ENCODE results near the gene ROBO1.
A peak's percentile ranks its signal among the peaks of the same experiment; 100 is the strongest.

Gene ROBO1

DNA sequence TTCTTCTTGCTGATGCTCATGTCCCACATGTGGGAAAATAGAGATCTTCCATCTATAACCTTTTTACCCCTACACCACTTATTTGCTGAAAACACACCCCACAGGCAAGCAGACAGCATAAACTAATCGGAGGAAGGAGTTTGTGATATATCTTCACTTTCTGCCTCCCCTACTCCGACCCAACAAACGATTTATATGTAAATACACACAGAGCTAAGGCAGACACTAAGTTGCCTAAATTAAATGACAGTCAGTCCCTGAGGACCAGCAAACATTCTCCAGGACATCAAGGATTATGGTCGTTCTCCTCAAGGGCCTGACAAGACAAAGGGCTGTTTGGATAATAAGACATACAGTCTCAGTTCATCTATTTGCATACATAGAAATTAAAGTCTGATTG, 552.5 kb downstream of the ROBO1 start:
- TF ChIP-seq, protein P1, sequence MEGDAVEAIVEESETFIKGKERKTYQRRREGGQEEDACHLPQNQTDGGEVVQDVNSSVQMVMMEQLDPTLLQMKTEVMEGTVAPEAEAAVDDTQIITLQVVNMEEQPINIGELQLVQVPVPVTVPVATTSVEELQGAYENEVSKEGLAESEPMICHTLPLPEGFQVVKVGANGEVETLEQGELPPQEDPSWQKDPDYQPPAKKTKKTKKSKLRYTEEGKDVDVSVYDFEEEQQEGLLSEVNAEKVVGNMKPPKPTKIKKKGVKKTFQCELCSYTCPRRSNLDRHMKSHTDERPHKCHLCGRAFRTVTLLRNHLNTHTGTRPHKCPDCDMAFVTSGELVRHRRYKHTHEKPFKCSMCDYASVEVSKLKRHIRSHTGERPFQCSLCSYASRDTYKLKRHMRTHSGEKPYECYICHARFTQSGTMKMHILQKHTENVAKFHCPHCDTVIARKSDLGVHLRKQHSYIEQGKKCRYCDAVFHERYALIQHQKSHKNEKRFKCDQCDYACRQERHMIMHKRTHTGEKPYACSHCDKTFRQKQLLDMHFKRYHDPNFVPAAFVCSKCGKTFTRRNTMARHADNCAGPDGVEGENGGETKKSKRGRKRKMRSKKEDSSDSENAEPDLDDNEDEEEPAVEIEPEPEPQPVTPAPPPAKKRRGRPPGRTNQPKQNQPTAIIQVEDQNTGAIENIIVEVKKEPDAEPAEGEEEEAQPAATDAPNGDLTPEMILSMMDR (IDR thresholded peaks at IDR 0.05; ENCODE audit: low read depth, low read length), result no peak
- DNase-seq (ENCODE audit: low read depth, low spot score), result no peak
- in situ Hi-C loops (cut with HindIII; ENCODE audit: low sequenced_read_pairs), result no loop called here
- no peak overlapping the region for H3K4me3 ChIP-seq (ENCODE audit: low read depth, low read length)

DNA sequence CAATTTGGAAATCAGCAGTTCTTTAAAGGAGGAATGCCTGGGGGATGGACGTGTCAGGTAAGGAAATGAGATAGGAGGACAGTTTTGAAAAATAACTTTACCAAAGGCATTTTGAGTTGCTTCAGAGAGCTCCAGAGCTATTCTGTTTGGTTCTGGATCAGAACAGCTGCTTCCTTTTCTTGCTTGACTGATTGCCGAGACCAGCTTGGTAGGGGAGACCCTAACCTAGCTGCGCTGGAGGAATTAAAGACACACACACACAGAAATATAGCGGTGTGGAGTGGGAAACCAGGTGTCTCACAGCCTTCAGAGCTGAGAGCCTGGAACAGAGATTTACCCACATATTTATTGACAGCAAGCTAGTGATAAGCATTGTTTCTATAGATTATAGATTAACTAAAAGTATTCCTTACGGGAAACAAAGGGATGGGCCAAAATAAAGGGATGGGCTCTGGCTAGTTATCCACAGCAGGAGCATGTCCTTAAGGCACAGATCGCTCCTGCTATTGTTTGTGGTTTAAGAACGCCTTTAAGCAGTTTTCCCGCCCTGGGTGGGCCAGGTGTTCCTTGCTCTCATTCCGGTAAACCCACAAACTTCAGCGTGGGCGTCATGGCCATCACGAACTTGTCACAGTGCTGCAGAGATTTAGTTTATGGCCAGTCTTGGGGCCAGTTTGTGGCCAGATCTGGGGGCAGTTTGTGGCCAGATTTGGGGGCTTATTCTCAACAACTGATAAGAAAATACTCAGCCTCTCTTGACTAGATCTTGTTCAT, 556.0 kb downstream of the ROBO1 start:
- in situ Hi-C loops (cut with HindIII; ENCODE audit: low sequenced_read_pairs), result no loop called here
- no peak for DNase-seq (ENCODE audit: low read depth, low spot score)
- TF ChIP-seq, protein P1 (IDR thresholded peaks at IDR 0.05; ENCODE audit: low read depth, low read length), result no peak
- H3K4me3 ChIP-seq (ENCODE audit: low read depth, low read length), result no peak overlapping the region

DNA sequence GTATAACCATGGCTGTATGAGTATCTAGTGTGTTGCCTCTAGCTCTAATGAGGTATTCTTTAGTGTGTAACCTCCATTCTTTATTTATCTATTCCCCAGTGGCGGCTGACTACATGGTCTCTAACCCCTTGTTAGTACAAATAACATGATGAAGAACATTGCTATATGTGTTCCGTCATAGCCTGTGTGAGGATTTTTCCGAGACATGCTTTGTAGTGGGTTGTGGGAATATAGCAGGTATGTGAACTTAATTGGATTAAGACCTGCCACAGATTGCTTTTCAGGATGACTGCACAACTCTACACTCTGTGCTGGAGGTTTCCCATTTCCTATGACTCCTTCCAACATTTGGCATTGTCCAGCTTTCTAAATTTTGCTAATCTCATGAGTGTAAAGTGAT, 563.4 kb downstream of the ROBO1 start:
- no peak overlapping the region for H3K4me3 ChIP-seq (ENCODE audit: low read depth, low read length)
- in situ Hi-C loops (cut with HindIII; ENCODE audit: low sequenced_read_pairs), result no loop called here
- DNase-seq (ENCODE audit: low read depth, low spot score), result no peak

DNA sequence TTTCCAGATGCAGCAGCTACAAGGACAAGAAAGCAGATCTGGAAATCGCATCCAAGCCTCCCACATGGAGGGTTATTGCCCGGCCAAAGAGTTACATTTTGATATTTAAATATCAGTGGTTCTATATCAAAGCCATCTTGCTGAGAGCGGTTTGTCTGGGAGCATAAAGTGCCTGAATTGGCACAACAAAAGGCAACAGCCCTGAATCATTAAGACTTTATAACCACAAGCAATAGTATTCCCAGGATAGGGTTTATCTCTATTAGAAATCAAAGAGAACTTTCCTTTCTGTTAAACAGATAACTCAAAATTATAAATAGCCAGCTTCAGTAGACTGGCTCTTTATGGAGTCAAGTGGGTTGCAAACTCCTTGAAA, 564.7 kb downstream of the ROBO1 start:
- TF ChIP-seq, protein P1 (IDR thresholded peaks at IDR 0.05; ENCODE audit: low read depth, low read length), result no peak
- DNase-seq (ENCODE audit: low read depth, low spot score), result no peak
- in situ Hi-C loops (cut with HindIII; ENCODE audit: low sequenced_read_pairs), result no loop called here
- no peak overlapping the region for H3K4me3 ChIP-seq (ENCODE audit: low read depth, low read length)

More for the DNA sequence above, 563.4 kb downstream of the ROBO1 start:
- TF ChIP-seq, protein P1 (IDR thresholded peaks at IDR 0.05; ENCODE audit: low read depth, low read length), result no peak

DNA sequence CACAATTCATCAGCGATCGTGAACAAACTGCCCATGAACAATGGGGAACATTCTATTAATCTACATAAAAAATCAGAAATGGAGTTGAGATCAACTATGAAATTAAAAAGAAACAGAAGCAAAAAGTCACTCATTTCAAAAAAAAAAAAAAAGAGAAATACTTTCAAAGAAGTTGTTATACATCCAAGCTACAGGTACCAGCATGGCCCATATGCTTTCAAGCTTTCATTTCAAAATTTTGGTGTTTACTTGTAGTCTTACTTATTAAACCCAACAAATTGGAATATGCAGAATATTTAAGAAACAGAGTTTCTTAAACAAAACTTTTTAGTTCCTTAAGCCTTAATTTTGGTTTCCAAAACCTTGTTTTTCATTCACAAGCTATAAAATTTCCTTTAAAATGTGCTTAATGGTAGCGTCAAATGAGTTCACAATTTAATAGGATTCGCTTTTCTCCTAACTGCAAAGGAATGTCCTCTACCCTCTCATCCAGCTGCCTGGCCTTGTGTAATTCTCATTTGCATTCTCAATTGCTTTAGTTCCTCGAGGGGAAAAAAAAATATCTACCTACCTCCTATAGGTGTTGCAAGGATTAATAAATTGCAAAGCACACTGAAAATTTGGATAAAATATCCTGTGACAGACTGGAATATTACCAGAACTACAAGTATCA, 565.2 kb downstream of the ROBO1 start:
- TF ChIP-seq, protein P1 (IDR thresholded peaks at IDR 0.05; ENCODE audit: low read depth, low read length), result no peak
- no peak for DNase-seq (ENCODE audit: low read depth, low spot score)
- H3K4me3 ChIP-seq (ENCODE audit: low read depth, low read length), result no peak overlapping the region
- in situ Hi-C loops (cut with HindIII; ENCODE audit: low sequenced_read_pairs), result no loop called here

DNA sequence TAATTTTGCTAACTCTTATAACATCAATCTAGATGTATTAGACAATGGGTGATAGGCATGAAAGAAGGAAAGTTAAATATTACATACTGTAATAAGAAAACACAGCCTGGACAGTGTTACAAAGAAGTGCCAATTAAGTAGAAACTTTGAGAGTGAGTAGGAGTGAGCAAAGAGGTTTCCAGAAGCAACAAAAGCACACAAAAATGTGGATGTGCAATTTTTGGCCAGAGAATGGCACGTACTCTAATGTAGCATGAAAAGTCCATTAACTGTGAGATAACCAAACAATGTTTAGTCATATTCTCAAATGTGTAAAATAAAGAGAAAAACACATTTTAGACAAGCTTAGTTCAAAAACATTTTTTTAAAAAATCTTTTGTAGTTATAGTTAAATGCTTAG, 567.3 kb downstream of the ROBO1 start:
- in situ Hi-C loops (cut with HindIII; ENCODE audit: low sequenced_read_pairs), result no loop called here
- DNase-seq (ENCODE audit: low read depth, low spot score), result peak; percentile 46
- TF ChIP-seq, protein P1 (IDR thresholded peaks at IDR 0.05; ENCODE audit: low read depth, low read length), result no peak

More for the DNA sequence above, 567.3 kb downstream of the ROBO1 start:
- H3K4me3 ChIP-seq (ENCODE audit: low read depth, low read length), result no peak overlapping the region
